ENCODE results near the gene CABLES2.

GRCh38 chr20:62387933-62388635 is 19.0 kb downstream of the CABLES2 start:
- no peak for TF ChIP-seq ZNF302 (CRISPR knock-in tag; IDR thresholded peaks at IDR 0.05)
- TF ChIP-seq EP300 (IDR thresholded peaks at IDR 0.05), result no peak
- no peak for TF ChIP-seq CEBPB (IDR thresholded peaks at IDR 0.05)
